Stimulated activated CD8-positive, alpha-beta memory T cell treated with anti-CD3 and anti-CD28 coated beads, Interleukin-4, amount 100 ng/mL, for 48 hours (primary cell): ENCODE measurements around the gene PAWR.
"Not testable (repeated sequence)": the region's sequence is repeated elsewhere in the genome, so short reads cannot be mapped to it uniquely, and the experiment has no call there.

Experiments
- DNase-seq: peaks from one replicate; pipeline ENCODE4 v3.0.0-alpha.2; 2020

The PAWR gene

GRCh38 chr12:79685068-79685467, 5.7 kb downstream of the PAWR start:
- no peak for DNase-seq

- not testable (repeated sequence) for DNase-seq
These were observed 6.4 kb downstream of the PAWR start for GRCh38 chr12:79684338-79684737.

- no peak for DNase-seq
These were observed 8.2 kb downstream of the PAWR start for GRCh38 chr12:79682593-79682992.

- DNase-seq, result no peak
These were observed 9.7 kb downstream of the PAWR start for GRCh38 chr12:79681008-79681590.

- DNase-seq, result no peak
These were observed 10.7 kb downstream of the PAWR start for GRCh38 chr12:79680051-79680450.

DNA sequence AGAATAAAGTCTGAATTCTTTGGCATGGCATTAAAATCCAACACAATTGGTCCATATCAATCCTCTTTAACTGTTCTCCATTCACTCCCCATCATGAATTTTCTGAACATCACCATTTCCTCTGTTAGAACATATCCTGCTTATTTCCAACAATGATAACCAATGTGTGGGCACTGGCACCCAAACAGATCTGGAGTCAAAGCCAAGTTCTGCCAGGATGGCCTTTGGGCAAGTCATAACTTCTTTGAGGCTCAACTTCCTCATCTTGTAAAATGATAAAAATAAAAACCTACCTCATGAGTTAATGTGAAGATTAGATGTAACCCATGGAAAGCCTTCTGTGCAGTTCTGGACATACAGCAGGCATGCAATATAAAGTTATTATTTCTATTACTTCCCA, 12.5 kb downstream of the PAWR start:
- no peak for DNase-seq

DNA sequence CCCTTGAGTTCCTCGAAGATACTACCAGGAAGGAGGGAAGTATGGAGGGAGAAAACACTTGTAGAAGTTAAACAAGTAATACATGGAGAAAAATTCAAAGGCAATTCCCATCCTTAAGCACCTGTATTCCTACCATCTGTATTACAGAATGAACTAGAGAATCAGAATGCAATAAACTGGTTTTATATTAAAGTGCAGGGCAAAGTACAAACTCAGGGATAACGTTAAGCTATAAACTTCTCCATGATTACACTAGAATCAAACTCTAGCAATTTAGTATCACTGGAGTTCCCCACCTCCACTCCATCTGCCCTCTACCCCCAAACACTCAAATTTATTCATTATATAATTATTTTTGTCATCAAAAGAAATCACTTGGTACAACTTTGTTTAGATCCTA, 13.1 kb downstream of the PAWR start:
- DNase-seq, result no peak

GRCh38 chr12:79676579-79676978, 14.2 kb downstream of the PAWR start:
- DNase-seq, result no peak

DNA sequence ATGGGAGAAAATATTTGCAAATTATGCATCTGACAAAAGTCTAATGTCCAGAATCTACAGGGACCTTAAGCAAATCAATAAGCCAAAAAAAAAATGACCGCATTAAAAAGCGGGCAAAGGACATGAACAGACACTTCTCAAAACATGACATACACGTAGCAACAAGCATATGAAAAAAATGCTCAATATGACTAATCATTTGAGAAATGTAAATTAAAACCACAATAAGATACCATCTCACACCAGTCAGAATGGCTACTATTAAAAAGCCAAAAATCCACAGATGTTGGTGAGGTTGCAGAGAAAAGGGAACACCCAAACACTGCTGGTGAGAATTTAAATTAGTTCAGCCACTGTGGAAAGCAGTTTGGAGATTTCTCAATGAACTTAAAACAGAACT, 16.1 kb downstream of the PAWR start:
- no peak for DNase-seq

DNA sequence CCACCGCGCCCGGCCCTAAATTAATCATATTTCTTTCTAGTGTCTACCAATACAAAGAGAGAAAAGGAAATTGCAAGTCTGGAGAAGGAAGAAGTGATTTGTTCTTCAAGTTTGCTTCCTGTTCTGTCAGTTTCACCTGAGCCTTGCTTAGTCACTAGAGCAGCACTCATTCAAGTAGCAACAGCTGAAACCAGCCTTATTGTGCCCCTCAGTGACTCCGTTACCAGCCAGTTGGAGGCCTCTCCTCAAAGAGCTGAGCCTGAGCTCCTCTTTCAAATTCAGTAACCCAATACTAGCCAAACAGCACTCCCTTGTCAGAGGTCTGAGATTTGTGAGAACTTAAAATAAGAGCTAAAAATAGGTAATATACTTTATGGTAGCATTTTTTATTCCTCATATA, 17.4 kb downstream of the PAWR start:
- DNase-seq, result no peak

DNA sequence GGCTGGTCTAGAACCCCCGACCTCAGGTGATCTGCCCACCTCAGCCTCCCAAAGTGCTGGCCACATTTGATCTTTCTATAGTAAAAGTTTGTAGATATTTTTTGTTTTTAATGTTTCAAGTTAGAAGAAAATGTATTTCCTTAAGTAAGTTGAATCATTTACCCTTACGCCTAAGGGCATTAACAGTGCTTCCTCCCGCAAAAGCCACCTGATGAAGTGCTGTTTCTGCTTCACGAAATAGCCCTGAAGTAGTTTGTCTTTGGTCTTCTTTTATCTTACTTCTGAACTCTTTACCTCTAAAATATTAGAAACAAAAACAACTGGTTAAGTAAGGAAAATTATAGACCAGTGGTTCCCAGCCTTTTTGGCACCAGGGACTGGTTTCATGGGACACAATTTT, 22.7 kb downstream of the PAWR start:
- no peak for DNase-seq

DNA sequence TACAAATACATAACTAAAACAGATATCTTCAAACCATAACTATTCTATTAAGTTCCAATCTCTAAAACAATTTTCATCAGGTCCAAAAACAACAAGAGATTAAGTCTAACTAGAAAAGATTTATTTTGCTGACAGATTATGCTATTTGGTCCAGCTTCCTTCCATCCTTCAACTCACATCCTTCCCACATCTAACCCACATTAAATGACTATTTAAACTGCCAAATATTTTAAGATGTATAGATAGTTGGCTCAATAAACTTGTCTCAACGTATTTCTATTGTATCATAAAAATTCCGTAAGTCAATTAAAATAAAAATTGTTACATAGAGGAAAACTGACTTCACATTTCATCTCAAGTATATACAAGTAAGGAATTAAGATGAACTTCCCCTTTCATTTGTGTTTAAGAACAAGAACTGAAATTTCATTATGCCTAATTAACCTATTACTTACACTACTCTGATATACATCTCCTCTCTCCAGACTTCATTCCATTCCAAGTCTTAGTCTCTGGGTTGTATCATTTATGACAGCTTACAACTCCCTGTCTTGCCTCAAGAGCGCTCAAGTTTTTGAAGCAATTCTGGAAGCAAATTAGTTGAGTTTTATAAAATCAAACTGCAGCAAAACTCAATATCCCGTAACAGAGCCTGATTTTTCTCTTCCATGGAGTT, 25.4 kb downstream of the PAWR start:
- no peak for DNase-seq

- no peak for DNase-seq
These were observed 26.2 kb downstream of the PAWR start for GRCh38 chr12:79664518-79664917.

DNA sequence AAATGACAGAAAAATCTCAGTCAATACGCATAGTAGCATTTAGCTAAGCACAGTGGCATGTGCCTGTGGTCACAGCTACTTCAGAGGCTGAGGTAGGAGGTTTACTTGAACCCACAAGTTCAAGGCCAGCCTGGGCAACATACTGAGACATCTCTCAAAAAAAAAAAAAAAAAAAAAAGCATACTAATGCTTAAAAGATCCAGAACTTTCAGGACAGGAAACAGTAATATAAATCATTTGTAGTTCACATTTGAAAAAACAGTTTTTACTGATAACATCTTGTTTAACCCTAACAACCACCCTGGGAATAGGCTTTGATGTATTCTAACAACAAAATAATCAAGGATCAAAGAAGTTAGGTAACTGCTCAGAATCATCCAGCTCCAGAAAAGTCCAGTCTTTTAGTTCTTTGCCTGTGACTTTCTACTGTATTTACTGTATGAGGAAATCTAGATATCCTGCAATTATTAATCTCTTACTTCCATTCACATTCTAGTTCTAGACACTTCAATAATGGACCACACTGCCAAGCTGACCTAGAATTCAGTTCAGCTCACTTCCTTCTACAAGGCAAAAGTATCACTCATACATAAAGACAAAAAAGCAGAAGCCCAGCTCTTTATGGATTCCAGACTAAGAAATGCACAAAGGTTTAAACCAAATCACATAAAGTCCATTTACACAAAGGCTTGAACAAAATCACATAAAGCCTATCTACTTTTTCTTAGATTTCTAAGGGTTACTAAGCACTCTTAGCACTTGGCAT, 28.5 kb downstream of the PAWR start:
- no peak for DNase-seq

DNA sequence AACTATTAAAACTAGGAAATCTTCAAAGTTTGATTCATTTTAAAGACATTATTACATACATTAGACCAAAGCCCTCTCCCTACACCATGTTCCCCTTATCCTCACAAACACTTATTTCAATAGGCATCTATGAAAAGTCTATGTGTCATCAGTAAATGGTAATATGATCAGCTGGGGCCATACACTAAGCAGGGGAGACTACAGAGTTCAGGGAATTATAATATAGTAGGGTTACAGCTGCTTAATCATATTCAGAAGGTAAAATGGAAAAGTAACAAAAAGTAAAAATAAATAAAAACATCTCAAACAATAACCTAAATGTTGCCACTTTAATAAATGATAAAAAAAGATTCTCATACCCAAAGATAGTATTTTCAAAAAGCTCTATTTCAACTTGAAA, 29.1 kb downstream of the PAWR start:
- DNase-seq, result no peak

- DNase-seq, result no peak
These were observed 30.8 kb downstream of the PAWR start for GRCh38 chr12:79659961-79660431.

- DNase-seq, result no peak
These were observed 32.5 kb downstream of the PAWR start for GRCh38 chr12:79658221-79658620.

- no peak for DNase-seq
These were observed 33.6 kb downstream of the PAWR start for GRCh38 chr12:79657136-79657535.

- DNase-seq, result no peak
These were observed 35.7 kb downstream of the PAWR start for GRCh38 chr12:79655036-79655435.

DNA sequence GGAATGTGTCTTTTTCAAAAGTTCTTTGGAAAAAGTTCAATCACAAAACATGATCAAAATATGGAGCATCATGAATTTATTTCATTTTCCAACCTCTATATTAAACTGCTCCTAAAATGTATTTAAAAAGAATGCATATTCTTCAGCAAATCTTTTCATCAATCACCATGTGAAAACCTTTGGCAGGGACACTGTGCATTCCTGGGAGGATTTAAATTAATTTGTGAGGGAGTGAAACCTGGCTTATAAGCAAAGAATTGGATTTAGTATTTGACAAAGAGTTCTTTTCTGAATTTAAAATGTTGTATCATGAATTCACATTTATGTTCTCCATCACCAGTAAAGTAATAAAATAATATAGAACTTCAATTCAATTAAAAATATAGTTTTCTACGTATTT, 38.2 kb downstream of the PAWR start:
- no peak for DNase-seq

DNA sequence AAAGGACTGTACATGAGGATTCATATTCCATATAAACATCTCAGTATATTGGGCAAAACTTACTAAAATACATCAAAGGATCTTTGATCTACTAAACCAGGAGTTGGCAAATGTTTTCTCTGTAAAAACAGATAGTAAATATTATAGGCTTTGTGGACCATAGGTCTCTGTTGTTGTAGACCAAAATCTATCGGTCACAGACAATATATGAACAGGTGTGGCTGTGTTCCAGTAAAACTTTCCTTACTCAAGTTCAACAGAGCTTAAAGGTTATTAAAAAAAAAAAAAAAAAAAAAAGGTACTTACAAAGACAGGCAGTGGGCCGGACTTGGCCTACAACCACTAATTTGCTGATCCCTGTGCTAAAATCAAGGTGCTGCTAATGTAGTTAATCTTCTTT, 40.3 kb downstream of the PAWR start:
- no peak for DNase-seq

DNA sequence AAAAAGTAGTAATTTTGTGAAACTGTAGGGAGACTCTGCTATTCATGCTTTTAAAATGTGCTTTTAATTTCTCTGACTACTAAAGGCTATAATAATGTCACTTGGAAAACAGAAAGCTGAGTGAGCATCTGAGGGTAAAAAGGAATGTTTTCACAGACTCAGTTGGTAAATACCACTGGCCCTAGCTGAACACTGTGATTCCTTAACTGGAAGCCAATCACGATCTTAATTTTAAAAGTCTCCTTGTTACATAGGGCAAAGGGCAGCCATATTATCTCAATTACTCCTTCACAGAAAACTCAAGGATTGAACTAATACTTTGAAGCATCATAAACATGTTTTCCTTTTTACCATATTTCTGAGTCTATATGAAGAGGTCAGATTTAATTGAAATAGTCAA, 41.9 kb downstream of the PAWR start:
- no peak for DNase-seq

- DNase-seq, result not testable (repeated sequence)
These were observed 43.9 kb downstream of the PAWR start for GRCh38 chr12:79646843-79647242.

GRCh38 chr12:79645235-79645630, 45.5 kb downstream of the PAWR start:
- no peak for DNase-seq
